PC-3 (cell line): ENCODE measurements around the gene TCP1. TPM values are rescaled to one million over a fixed set of nuclear protein-coding genes. Genes with fewer than 3 reads are reported as not detected.

Experiments
- ATAC-seq: fragments of 200-7000 bp; cut with Tn5 transposase; 2 replicates; pipeline ENCODE4 v1.9.1; 2020; ENCODE audit warnings: mild to moderate bottlenecking, moderate library complexity
- BruUV-seq: library from RNA; stranded (reverse); fragments of 400-500 nt; replicated peaks from 2 replicates; lab custom pipeline; 2021; lab: Mats Ljungman, UMichigan
- CTCF ChIA-PET: fragments of 300-600 bp; sonication (Branson Sonifier 250); formaldehyde crosslinking; loops from one replicate; lab custom pipeline; 2022; ENCODE audit warnings: antibody characterized with exemption; lab: Charles Lee
- POLR2A ChIA-PET: fragments of 300-600 bp; sonication (Branson Sonifier 250); formaldehyde crosslinking; loops from one replicate; lab custom pipeline; 2022; ENCODE audit warnings: antibody characterized with exemption; ENCODE audit not compliant: unreplicated experiment; lab: Charles Lee
- DNase-seq: peaks from one replicate; pipeline ENCODE4 v3.0.0-alpha.2; 2015
- H2AFZ ChIP-seq: fragments of 300-600 bp; sonication (generic); 2 replicates; pipeline ENCODE4 v1.6.0; 2016; ENCODE audit warnings: antibody characterized with exemption, low read length
- H3F3A ChIP-seq: fragments of 300-600 bp; sonication (generic); one replicate; pipeline ENCODE4 v1.6.0; 2017; ENCODE audit warnings: antibody characterized with exemption, low read length, control low read depth, mild to moderate bottlenecking; ENCODE audit not compliant: unreplicated experiment
- H3K27ac ChIP-seq: fragments of 300-600 bp; sonication (generic); 2 replicates; pipeline ENCODE4 v1.5.1; 2016; ENCODE audit warnings: mild to moderate bottlenecking, low read length
- H3K27me3 ChIP-seq: fragments of 300-600 bp; sonication (generic); 2 replicates; pipeline ENCODE4 v1.6.1; 2016; ENCODE audit warnings: low read length, mixed read lengths
- H3K36me3 ChIP-seq: fragments of 300-600 bp; sonication (generic); 2 replicates; pipeline ENCODE4 v1.6.1; 2016; ENCODE audit warnings: low read depth, mixed run types, low read length, mixed read lengths
- H3K4me1 ChIP-seq: fragments of 300-600 bp; sonication (generic); 2 replicates; pipeline ENCODE4 v1.5.1; 2016; ENCODE audit warnings: low read length; ENCODE audit not compliant: insufficient read depth
- H3K4me2 ChIP-seq: fragments of 300-600 bp; sonication (generic); 2 replicates; pipeline ENCODE4 v1.6.0; 2016; ENCODE audit warnings: low read length
- H3K4me3 ChIP-seq: fragments of 300-600 bp; sonication (generic); 2 replicates; pipeline ENCODE4 v1.5.1; 2016; ENCODE audit warnings: mild to moderate bottlenecking, low read length, mixed read lengths
- H3K79me2 ChIP-seq: fragments of 300-600 bp; sonication (generic); 2 replicates; pipeline ENCODE4 v1.6.1; 2017; ENCODE audit warnings: low read length, mixed read lengths
- H3K9ac ChIP-seq: fragments of 300-600 bp; sonication (generic); 2 replicates; pipeline ENCODE4 v1.6.0; 2016; ENCODE audit warnings: mild to moderate bottlenecking, low read length
- H3K9me2 ChIP-seq: fragments of 300-600 bp; sonication (generic); replicated peaks from 2 replicates; pipeline ENCODE4 v1.6.1; 2016; ENCODE audit warnings: mixed run types, low read length, mixed read lengths
- H3K9me3 ChIP-seq: fragments of 300-600 bp; sonication (generic); 2 replicates; pipeline ENCODE4 v1.6.1; 2016; ENCODE audit warnings: low read length, mixed read lengths
- H4K20me1 ChIP-seq: fragments of 300-600 bp; sonication (generic); 2 replicates; pipeline ENCODE4 v1.6.1; 2016; ENCODE audit warnings: low read length, mixed read lengths
- CTCF ChIP-seq: fragments of 300-600 bp; sonication (generic); conservative IDR thresholded peaks from 2 replicates; pipeline ENCODE4 v1.5.1; 2017; ENCODE audit warnings: antibody characterized with exemption, low read depth, mild to moderate bottlenecking, low read length
- EZH2 ChIP-seq: fragments of 300-600 bp; sonication (generic); IDR thresholded peaks from one replicate; pipeline ENCODE4 v1.6.1; 2017; ENCODE audit warnings: antibody characterized with exemption, mild to moderate bottlenecking, low read length; ENCODE audit not compliant: unreplicated experiment
- EZH2phosphoT487 ChIP-seq: fragments of 300-600 bp; sonication (generic); IDR thresholded peaks from 2 replicates; pipeline ENCODE4 v1.6.1; 2018; ENCODE audit warnings: mild to moderate bottlenecking, antibody characterized with exemption, low read length, borderline replicate concordance
- intact Hi-C: fragments of 100-400 bp; cut with micrococcal nuclease; formaldehyde crosslinking; loops from 2 replicates; pipeline ENCODE4 v1.9.0; 2023
- total RNA-seq: library from RNA; depleted of rRNA; stranded (reverse); fragments of >200 nt; gene quantifications from 2 replicates; pipeline ENCODE4 v1.2.3, GENCODE V29; 2014

TCP1 gene
- total RNA-seq, 1 experiment from 2014 or later: 280 TPM

- H3K9me3 ChIP-seq: no peaks in the 10 kb centered on the region
- ChIA-PET POLR2A (interaction anchor here (1.0 kb wide), 1 partner anchor 33 kb away, joined by 3 read pairs; the partner anchor contains the start of gene TCP1), CTCF (no interaction called here)
- H3K9me2 ChIP-seq: no peaks in the 10 kb centered on the region
- H3K36me3 ChIP-seq: peaks cover 47% of the 10 kb centered on the region
- BruUV-seq: no TSS peak
- no peak for TF ChIP-seq EZH2
- no peak for TF ChIP-seq CTCF
- no peak for TF ChIP-seq EZH2phosphoT487
- no peaks in the 10 kb centered on the region for H3K27me3 ChIP-seq
- H3K4me1 ChIP-seq: peaks cover 21% of the 10 kb centered on the region
- no peak overlapping the region for H2AFZ ChIP-seq
- no peak overlapping the region for H3K27ac ChIP-seq
- no peaks in the 10 kb centered on the region for H3F3A ChIP-seq
- no peak for ATAC-seq
- 0 out of 2 replicates have a peak, but pooled peaks cover 3% of the 10 kb centered on the region for H4K20me1 ChIP-seq
- intact Hi-C loops: no loop called here
- no peaks in the 10 kb centered on the region for H3K79me2 ChIP-seq
- no peak for DNase-seq
- no peak overlapping the region for H3K9ac ChIP-seq
- H3K4me3 ChIP-seq: no peak overlapping the region
- H3K4me2 ChIP-seq: no peak overlapping the region
Measured at GRCh38 chr6:159756508-159756907, 32.9 kb downstream of the TCP1 start.

GRCh38 chr6:159754959-159755914 is 34.2 kb downstream of the TCP1 start:
- no peak overlapping the region for H3K4me3 ChIP-seq
- H3K9ac ChIP-seq: no peak overlapping the region
- H3K27ac ChIP-seq: no peak overlapping the region
- 0 out of 2 replicates have a peak, but pooled peaks cover 3% of the 10 kb centered on the region for H4K20me1 ChIP-seq
- no peaks in the 10 kb centered on the region for H3K27me3 ChIP-seq
- no peaks in the 10 kb centered on the region for H3K9me3 ChIP-seq
- no peak for TF ChIP-seq CTCF
- TF ChIP-seq EZH2phosphoT487: no peak
- TF ChIP-seq EZH2: no peak
- peaks cover 52% of the 10 kb centered on the region for H3K36me3 ChIP-seq
- CTCF ChIA-PET: no interaction called here
- ATAC-seq: no peak
- intact Hi-C loops: no loop called here
- H3K4me1 ChIP-seq: peaks cover 8% of the 10 kb centered on the region
- no peaks in the 10 kb centered on the region for H3K79me2 ChIP-seq
- H3F3A ChIP-seq: no peaks in the 10 kb centered on the region
- no peaks in the 10 kb centered on the region for H3K9me2 ChIP-seq
- POLR2A ChIA-PET: no interaction called here
- H3K4me2 ChIP-seq: no peak overlapping the region
- no peak for DNase-seq
- BruUV-seq: no TSS peak
- no peak overlapping the region for H2AFZ ChIP-seq

GRCh38 chr6:159754401-159754800 is 35.0 kb downstream of the TCP1 start:
- ChIA-PET POLR2A (no interaction called here), CTCF (no interaction called here)
- Histone ChIP-seq H3K27me3 (no peaks in the 10 kb centered on the region), H2AFZ (no peak overlapping the region), H3K9me3 (no peaks in the 10 kb centered on the region), H3K9me2 (no peaks in the 10 kb centered on the region), H3F3A (no peaks in the 10 kb centered on the region), H4K20me1 (0 out of 2 replicates have a peak, but pooled peaks cover 3% of the 10 kb centered on the region), H3K4me2 (no peak overlapping the region), H3K79me2 (no peaks in the 10 kb centered on the region), H3K27ac (no peak overlapping the region), H3K4me1 (peaks cover 7% of the 10 kb centered on the region), H3K4me3 (no peak overlapping the region), H3K9ac (no peak overlapping the region), H3K36me3 (peaks cover 57% of the 10 kb centered on the region)
- no TSS peak for BruUV-seq
- no peak for TF ChIP-seq EZH2phosphoT487
- TF ChIP-seq EZH2: no peak
- no peak for TF ChIP-seq CTCF
- intact Hi-C loops: no loop called here
- no peak for ATAC-seq
- no peak for DNase-seq
